Heart left ventricle (tissue), 16 donors: ENCODE measurements around the gene MSH5. TPM values are rescaled to one million over a fixed set of nuclear protein-coding genes. Genes with fewer than 3 reads are reported as not detected.

ENCODE experiments used
- ATAC-seq, 4 donors: fragments of 200-7000 bp; cut with Tn5 transposase; one replicate each; pipeline ENCODE4 v1.9.1; 2020 to 2022; ENCODE audit warnings: moderate library complexity in 4 of 4, mild to moderate bottlenecking in 3 of 4, moderate number of reproducible peaks in 1 of 4
- DNase-seq, 5 donors: peaks; one replicate each; pipeline ENCODE4 v3.0.0-alpha.2; 2020
- H3K27ac ChIP-seq, 12 donors: fragments of 200-600 bp; sonication (generic) in 4 of 12; one replicate each; pipeline versions ENCODE4 v1.5.0 to v1.8.0; 2016 to 2022; ENCODE audit warnings: mild to moderate bottlenecking in 2 of 12
- H3K27me3 ChIP-seq, 9 donors: fragments of 200-600 bp; sonication (generic) in 2 of 9; one replicate each; pipeline versions ENCODE4 v1.5.1 to v1.8.0; 2016 to 2022; ENCODE audit warnings: mild to moderate bottlenecking in 3 of 9
- H3K36me3 ChIP-seq, 9 donors: fragments of 200-600 bp; sonication (generic) in 2 of 9; one replicate each; pipeline versions ENCODE4 v1.5.0 to v1.8.0; 2018 to 2022; ENCODE audit warnings: mild to moderate bottlenecking in 2 of 9
- H3K4me1 ChIP-seq, 12 donors: fragments of 200-600 bp; sonication (generic) in 4 of 12; one replicate each; pipeline versions ENCODE4 v1.5.0 to v1.8.0; 2016 to 2022; ENCODE audit warnings: mild to moderate bottlenecking in 3 of 12
- H3K4me3 ChIP-seq, 12 donors: fragments of 200-600 bp; sonication (generic) in 4 of 12; one replicate each; pipeline versions ENCODE4 v1.5.0 to v1.8.0; 2017 to 2022; ENCODE audit warnings: mild to moderate bottlenecking in 9 of 12, moderate library complexity in 4 of 12
- H3K9me3 ChIP-seq, 12 donors: fragments of 200-600 bp; sonication (generic) in 4 of 12; one replicate each; pipeline versions ENCODE4 v1.5.0 to v1.8.0; 2016 to 2022; ENCODE audit warnings: mild to moderate bottlenecking in 1 of 12
- CTCF ChIP-seq, 12 donors: fragments of 200-600 bp; sonication (generic) in 4 of 12; IDR thresholded peaks; one replicate each; pipeline versions ENCODE4 v1.5.0 to v1.8.0; 2018 to 2022; ENCODE audit warnings: antibody characterized with exemption in 12 of 12, mild to moderate bottlenecking in 5 of 12
- POLR2A ChIP-seq, 2 donors: fragments of 450-650 bp; IDR thresholded peaks; one replicate each; pipeline ENCODE4 v1.6.1; 2017; ENCODE audit warnings: antibody characterized with exemption in 2 of 2, mild to moderate bottlenecking in 2 of 2, moderate library complexity in 2 of 2
- WGBS, 4 donors: extraction: QIAGEN DNeasy Blood & Tissue Kit in 2 of 4; methylation state at CpG; one replicate each; pipeline versions ENCODE4 v1.1.5 to v1.1.7; 2013 to 2018; 5-methylcytosine and 5-hydroxymethylcytosine counted together
- intact Hi-C, 10 donors: fragments of 100-400 bp; cut with DNase I; formaldehyde crosslinking; loops; one replicate each; pipeline versions ENCODE4 v1.11.1 to v1.14.2; 2022
- polyA plus RNA-seq, 2 donors: library from polyadenylated mRNA; stranded (reverse); fragments of 200-250 nt; gene quantifications; one replicate each; pipeline ENCODE4 v1.2.3, GENCODE V29; 2013
- total RNA-seq, 9 donors: library from RNA; depleted of rRNA in 2 of 9; stranded (reverse); fragments of >200 nt in 2 of 9; fragmentation: NEBNext Ultra II Directional in 3 of 9; extraction: Animal tissue kit (Norgen Biotek cat#: 25700) in 3 of 9; gene quantifications; one replicate each; pipeline versions ENCODE4 v1.1.0 to v1.2.4, GENCODE V29; 2016 to 2023
- donor health status: ischemic (EF 13 %, LVEDD 7.1; RV severe dilation, severe dysfunction).
- donor health status: healthy with polysubstance abuse.
- donor health status: DM: no; HTN: yes; CAD: no.
- donor health status: DM: no; HTN: no; CAD: no.
- donor health status: ischemic (EF 25% LVEDD 6.9; RV normal size, moderate dysfunction).
- donor health status: ischemic (EF 25% LVEDD 5.7; RV mildly dilated, moderate dysfunction).
- donor health status: healthy.
- donor health status: DM: yes; HTN: yes; CAD: no.
- donor health status: ischemic (EF 35%, LVEDD 5.7; RV mildly dilated, moderate dysfunction).
- donor health status: nonischemic (EF 11% LVEDD 7.7; RV severe dilation, severe dysfunction).
- donor health status: DM: yes; HTN: yes; CAD: no.
- donor health status: PGD.
- donor health status: ischemic (EF 29% LVEDD 5.4; RV normal size, mild dysfunction).
- donor health status: nonischemic (EF 23%, LVEDD 6.1; RV moderate dilation, normal function).

MSH5 gene
- total and polyA plus RNA-seq, 11 donors: 0.44 to 8.4 (median 1.9) TPM

DNA sequence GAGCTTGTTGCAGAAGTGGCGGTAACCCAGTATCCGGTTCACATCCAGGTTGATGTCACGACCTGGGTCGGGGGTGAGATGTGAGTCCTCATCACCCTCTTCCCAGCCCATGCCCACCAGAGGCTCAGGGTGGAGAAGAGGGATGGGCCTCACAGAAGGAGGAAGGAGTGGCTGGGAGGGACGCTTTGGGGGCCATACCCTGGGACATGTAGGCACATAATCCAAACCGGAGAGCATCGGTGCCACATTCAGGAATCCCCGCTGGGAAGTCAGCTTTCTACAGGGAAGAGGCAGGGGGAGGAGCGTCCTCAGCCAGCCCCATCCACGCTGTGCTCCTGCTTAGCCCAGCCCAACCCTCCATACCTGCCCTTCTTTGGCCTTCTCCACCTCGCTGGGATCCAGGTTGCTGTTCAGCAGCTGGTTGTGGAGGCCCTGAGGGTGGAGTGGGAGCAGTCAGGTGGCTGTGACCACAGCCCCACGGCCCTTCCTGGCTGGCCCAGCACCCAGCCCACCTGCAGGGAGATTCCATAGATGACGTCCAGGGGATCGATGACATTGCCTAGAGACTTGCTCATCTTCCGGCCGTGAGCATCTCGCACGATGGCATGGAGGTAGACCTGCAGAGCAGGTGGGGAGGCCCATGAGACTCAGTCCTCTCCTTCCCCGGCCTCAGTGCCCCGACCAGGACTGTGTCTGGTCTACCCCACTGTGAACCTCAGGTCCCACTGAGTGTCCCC, 40.9 kb downstream of the MSH5 start:
- intact Hi-C loops: no loop called here
- 88 to 93% (median 91%) methylated on average over 15 to 20 of the region's 20 CpGs for WGBS, 4 donors
- Histone ChIP-seq H3K4me3 (no peak overlapping the region), H3K9me3 (no peaks in the 10 kb centered on the region), H3K4me1 (peaks cover 0 to 20% (median 12%) of the 10 kb centered on the region in 12 donors), H3K36me3 (peaks cover 0 to 77% (median 69%) of the 10 kb centered on the region in 9 donors), H3K27ac (no peak overlapping the region), H3K27me3 (no peaks in the 10 kb centered on the region)
- TF ChIP-seq POLR2A (IDR thresholded peaks at IDR 0.05) (no peak), CTCF (IDR thresholded peaks at IDR 0.05) (no peak)
- no peak for ATAC-seq
- no peak for DNase-seq

DNA sequence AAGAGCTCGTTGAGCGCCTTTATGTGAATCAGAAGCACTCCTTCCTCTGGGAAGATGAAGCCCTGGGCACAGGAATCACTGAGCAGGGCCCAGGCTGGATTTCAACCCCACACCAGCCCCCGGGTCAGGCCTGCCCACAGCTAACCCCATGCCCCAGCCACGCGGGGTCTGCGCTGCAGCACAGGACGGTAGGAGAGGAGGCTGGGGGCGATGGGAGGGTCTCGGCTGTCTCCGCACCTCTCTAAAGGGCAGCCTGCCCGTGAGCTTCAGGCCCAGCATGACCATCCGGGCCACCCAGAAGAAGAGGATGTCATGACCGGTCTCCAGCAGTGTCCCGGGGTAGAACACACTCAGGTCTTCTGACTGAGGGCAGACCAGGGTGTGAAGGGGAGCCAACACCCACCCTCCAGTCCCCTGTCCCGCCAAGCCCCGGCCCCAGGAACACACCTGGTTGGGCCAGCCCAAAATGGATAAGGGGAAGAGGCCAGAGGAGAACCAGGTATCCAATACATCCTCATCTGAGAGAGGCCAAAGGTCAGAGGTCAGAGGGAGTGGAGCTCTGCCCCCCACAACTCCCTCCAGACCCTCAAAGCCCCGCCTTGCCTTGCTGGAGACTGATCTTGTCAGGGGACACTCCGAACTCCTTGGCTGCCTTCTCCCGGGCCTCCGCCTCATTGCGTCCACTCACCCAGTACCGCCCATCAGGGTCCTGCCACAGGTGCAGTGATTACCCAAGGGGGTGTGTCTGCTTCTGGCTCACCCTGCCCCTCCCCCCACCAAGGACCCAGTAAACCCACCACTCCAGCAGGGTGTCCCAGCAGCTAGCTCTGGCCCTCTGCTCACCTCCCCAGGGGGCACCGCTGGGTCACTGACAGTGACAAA, 41.7 kb downstream of the MSH5 start:
- H3K27ac ChIP-seq: no peak overlapping the region
- DNase-seq: no peak
- intact Hi-C loops: no loop called here
- TF ChIP-seq POLR2A (IDR thresholded peaks at IDR 0.05) (no peak), CTCF (IDR thresholded peaks at IDR 0.05) (no peak)
- ATAC-seq: no peak
- H3K4me3 ChIP-seq: no peak overlapping the region
- H3K4me1 ChIP-seq: peaks cover 0 to 16% (median 10%) of the 10 kb centered on the region in 12 donors
- 97 to 98% (median 97%) methylated on average over 19 to 23 of the region's 23 CpGs for WGBS, 4 donors
- H3K27me3 ChIP-seq: no peaks in the 10 kb centered on the region
- no peaks in the 10 kb centered on the region for H3K9me3 ChIP-seq
- peaks cover 0 to 83% (median 69%) of the 10 kb centered on the region in 9 donors for H3K36me3 ChIP-seq

DNA sequence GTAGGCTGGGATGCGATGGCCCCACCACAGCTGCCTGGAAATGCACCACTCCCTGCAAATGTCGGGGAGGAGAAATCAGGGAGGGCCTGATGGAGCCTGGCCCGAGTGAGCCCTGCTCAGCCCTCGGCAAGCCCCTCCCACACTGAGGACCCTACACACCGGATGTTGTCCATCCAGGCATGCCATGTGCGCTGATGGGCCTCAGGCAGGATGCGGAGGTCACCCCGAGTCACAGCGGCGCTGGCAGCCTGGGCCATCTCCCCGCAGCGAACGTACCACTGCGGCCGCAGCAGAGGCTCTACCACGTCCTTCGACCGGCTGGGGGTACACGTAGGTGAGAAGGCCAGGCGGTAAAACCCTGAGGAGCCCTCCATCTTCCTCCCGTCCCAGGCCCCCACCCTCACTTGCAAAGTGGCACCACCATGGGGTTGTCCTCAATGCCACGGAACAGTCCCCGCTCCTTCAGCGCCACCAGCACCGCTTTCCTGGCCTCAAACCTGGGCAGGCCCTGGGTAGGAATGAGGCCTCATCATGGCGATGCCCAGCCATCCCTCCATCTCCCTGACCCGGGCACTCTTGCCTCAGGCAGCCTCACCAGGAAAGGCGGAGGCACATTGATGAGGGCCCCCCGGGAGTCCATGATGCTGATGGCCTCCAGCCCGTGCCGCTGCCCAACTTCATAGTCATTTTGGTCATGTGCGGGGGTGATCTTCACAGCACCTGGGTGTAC, 42.5 kb downstream of the MSH5 start:
- TF ChIP-seq CTCF (IDR thresholded peaks at IDR 0.05) (no peak), POLR2A (IDR thresholded peaks at IDR 0.05) (no peak)
- peaks cover 0 to 91% (median 69%) of the 10 kb centered on the region in 9 donors for H3K36me3 ChIP-seq
- no peak for DNase-seq

More for the DNA sequence above, 42.5 kb downstream of the MSH5 start:
- H3K9me3 ChIP-seq: no peaks in the 10 kb centered on the region
- H3K4me1 ChIP-seq: peaks cover 0 to 8% (median 2%) of the 10 kb centered on the region in 12 donors
- H3K4me3 ChIP-seq: no peak overlapping the region
- intact Hi-C loops: no loop called here
- WGBS, 4 donors: 90 to 94% (median 93%) methylated on average over 27 to 32 of the region's 32 CpGs
- ATAC-seq: no peak
- no peaks in the 10 kb centered on the region for H3K27me3 ChIP-seq
- H3K27ac ChIP-seq: no peak overlapping the region
